NCI-H1694 (cell line): ENCODE measurements around the gene CIRBP.

Source experiments
- DNase-seq: peaks from one replicate; lab custom pipeline; 2025; lab: John Stamatoyannopoulos, UW

Gene CIRBP

GRCh38 chr19:1268226-1269064 lies 687 bp upstream of the CIRBP start:
- DNase-seq, result no peak

DNA sequence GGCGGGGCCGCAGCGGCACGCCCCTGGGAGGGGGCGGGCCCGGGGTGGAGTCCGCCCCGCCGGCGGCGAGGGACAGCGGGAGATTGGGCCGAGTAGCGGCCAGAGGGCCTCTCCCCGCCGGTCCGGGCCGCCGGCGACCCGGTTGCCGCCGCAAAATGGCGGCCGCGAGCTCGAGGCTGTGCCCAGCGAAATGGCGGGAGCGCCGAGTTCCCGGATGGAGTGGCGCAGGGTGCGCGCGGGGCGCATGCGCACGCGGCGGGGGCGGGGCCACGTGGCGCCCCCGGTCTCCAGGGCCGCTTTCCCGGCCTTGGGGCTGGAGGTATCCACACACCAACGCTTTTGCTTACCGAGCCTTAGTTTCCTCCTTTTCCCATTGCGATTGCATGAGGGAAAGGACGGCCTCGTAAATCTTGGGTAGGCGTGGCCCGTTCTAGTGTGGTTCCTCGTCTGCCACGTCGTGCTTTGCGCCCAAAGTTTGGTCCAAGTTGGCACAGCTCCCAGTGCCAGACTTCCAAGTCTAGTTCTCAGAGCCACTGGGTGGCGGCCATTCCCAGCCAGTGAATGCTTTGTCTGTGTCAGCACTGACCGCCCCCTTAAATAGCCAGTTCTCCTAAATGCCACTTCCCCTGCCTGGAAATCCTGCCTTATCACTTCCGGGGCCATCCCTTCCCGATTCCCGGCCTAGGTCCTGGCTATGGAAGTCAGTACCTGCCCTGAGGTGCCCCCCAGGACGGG lies 513 bp downstream of the CIRBP start:
- peak; percentile 22 for DNase-seq

GRCh38 chr19:1270213-1270853 lies 1.2 kb downstream of the CIRBP start:
- no peak for DNase-seq

- DNase-seq, result no peak
These were observed 1.9 kb downstream of the CIRBP start for GRCh38 chr19:1270854-1271527.

DNA sequence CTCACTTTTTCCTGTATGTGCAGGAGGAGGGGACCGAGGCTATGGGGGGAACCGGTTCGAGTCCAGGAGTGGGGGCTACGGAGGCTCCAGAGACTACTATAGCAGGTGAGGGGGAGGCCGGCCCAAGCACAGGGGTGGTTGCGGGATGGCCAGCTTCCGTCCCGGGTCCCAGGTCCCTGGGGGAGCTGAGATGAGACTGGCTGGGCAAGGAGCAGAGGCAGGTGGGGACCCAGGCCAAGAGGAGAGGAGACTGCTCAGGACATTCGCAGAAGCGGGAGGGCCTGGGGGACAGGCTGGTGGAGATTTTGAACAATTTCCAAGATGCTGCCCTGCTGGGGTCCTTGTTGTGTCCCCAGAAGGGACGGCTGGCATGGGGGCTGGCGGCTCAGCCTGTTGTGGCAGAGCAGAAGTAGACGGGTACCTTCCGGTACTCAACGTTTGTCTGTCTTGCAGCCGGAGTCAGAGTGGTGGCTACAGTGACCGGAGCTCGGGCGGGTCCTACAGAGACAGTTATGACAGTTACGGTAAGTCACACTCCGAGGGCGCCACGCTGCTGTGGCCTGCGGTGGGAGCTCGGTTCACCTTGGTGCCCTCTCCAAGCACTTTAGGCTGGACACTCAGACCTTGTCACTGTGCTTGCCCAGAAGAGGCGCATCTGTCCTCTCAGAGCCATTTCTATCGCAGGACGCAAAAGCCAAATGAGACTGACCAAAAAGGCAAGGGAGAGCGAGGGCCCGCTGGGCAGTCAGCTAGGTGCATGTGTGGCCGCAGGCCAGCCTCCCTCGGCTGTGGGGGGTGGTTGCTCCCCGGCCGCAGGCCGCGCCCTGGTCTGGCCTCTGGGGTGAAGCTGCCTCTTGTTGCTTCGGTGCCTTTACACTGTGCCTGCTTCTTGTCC lies 2.6 kb downstream of the CIRBP start:
- DNase-seq, result no peak

DNA sequence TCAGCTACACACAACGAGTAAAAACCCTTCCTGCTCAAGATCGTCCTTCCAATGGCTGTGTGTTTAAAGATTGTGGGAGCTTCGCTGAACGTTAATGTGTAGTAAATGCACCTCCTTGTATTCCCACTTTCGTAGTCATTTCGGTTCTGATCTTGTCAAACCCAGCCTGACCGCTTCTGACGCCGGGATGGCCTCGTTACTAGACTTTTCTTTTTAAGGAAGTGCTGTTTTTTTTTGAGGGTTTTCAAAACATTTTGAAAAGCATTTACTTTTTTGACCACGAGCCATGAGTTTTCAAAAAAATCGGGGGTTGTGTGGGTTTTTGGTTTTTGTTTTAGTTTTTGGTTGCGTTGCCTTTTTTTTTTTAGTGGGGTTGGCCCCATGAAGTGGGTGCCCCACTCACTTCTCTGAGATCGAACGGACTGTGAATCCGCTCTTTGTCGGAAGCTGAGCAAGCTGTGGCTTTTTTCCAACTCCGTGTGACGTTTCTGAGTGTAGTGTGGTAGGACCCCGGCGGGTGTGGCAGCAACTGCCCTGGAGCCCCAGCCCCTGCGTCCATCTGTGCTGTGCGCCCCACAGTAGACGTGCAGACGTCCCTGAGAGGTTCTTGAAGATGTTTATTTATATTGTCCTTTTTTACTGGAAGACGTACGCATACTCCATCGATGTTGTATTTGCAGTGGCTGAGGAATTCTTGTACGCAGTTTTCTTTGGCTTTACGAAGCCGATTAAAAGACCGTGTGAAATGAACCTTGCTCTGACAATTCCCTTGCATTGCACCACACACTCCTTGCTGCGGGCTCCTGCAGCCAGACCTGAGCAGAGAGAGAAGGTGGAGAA lies 3.5 kb downstream of the CIRBP start:
- DNase-seq, result no peak

DNA sequence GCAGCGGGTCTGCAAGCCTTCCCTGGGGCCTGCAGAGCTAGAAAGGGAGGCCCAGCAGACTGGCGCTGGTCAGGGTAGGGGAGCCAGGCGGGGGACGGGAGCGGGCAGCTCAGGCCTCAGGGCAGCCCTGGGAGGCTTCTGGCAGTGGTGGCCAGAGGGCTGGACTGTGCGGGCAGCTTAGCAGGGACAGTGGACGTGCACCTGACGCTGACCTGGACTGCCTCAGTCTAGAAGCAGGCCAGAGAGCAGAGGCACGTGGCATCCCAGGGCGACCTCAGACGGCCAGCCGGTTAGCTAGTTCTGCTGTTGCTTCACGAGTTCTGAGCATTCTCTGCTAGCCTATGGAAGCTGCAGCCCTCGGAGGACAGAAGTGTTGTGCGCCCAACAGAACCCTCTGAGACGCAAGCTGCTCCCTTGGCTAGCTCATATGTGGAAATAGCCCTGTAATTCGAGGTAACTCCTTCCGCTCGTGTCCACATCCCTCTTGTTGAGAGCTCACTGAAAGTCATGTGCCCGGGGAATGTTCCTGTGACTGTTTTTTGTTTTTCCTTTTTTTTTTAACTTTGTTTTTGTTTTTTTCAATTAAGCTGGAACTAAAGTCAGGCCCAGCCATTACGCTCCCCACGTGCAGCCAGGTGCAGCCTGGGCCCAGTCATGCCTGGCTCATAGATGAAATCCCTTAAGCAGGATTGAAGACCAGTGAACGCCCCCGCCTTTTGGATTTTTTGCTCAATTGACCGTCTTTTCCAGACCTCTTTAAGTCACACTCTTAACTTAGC lies 4.3 kb downstream of the CIRBP start:
- DNase-seq, result no peak

- no peak for DNase-seq
These were observed 5.1 kb downstream of the CIRBP start for GRCh38 chr19:1274081-1274851.

GRCh38 chr19:1274852-1275259 lies 5.7 kb downstream of the CIRBP start:
- DNase-seq, result no peak

GRCh38 chr19:1275260-1275975 lies 6.3 kb downstream of the CIRBP start, which contains the start of gene FAM174C:
Gene FAM174C, plus strand, starts transcription at chr19:1275530. Its CDS starts 20 bp downstream, at chr19:1275550.
- peak; percentile 85 for DNase-seq

DNA sequence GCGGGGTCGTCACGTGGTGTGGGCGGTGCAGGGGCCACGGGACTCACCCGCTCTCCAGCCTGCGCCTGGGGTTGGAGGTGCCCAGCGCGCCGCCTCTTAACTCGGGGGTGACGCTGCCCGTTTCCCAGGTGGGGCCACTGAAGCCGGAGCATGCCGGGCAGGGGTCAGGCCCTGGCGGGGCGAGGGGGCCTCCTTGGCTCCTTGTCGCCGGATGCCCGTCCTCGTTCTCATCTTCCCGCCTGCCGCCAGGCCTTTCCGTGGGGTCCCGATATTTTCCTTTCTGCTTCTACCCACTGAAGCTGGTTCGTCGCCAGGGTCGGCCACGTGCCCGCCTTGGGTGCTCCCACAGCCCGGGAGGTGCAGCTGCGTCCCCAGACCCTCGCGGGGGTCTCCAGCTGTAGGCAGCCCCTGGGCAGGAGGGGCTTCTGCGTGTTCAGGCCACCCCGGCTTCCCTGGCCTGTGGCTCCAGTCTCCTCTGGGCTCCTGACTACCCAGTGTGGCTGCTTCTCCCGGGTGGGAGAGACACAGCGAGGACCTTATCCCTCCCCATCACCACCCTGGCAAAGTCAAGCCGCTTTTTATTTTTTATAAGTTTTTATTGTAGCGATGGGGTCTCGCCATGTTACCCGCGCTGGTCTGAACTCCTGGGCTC lies 7.0 kb downstream of the CIRBP start:
- DNase-seq, result no peak

DNA sequence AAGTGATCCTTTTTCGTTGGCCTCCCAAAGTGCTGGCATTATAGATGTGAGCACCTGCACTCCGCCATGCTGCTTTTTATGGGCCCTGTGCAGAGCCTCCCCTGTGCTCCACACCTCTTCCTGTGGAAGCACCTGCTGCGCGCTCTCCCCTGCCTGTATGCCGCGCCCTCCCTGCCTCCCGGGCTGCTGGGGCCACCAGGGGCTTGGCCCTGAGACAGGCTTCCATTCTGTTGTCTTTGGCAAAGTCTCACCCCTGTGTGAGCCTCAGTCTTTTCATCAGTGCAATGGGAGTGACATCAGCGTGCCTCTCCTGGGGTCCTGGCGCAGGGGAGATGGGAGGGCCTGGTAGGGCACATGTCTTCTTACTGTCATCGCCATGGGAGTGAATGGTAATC lies 7.5 kb downstream of the CIRBP start:
- no peak for DNase-seq

DNA sequence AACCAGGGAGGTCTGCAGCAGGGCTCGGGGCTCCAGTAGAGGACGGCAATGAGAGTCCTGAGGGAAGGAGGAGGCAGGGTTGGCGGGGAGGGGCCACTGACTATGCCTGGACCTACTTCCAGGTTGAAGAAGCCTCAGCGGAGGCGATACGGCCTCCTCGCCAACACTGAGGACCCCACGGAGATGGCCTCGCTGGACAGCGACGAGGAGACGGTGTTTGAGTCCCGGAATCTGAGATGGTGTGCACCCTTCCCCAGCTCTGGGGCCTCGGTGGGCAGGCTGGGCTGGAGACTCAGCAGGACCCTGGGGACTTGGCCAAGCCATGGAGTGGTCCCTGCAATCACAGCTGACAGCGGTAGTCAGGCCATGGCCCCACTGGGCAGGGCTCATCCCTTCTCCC lies 7.9 kb downstream of the CIRBP start:
- DNase-seq, result no peak

DNA sequence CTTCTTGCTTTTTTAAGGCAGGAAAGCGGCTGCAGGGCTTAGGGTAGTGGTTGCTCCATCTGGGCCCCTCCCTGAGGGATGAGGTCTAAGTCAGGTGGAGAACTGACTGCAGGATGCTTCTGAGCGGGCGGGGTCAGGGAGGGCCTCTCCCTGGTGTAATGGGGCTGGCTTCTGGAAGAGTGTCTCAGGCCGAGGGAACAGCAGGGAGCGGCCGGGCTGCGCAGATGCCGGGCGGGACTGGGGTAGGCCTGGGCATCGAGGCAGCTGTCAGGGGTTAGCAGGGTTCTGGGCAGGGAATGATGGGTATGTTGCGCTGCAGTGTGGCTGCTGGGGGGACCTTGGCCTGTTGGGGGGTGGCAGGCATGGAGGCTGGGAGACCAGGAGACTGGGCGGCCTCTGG lies 8.9 kb downstream of the CIRBP start:
- DNase-seq, result no peak

DNA sequence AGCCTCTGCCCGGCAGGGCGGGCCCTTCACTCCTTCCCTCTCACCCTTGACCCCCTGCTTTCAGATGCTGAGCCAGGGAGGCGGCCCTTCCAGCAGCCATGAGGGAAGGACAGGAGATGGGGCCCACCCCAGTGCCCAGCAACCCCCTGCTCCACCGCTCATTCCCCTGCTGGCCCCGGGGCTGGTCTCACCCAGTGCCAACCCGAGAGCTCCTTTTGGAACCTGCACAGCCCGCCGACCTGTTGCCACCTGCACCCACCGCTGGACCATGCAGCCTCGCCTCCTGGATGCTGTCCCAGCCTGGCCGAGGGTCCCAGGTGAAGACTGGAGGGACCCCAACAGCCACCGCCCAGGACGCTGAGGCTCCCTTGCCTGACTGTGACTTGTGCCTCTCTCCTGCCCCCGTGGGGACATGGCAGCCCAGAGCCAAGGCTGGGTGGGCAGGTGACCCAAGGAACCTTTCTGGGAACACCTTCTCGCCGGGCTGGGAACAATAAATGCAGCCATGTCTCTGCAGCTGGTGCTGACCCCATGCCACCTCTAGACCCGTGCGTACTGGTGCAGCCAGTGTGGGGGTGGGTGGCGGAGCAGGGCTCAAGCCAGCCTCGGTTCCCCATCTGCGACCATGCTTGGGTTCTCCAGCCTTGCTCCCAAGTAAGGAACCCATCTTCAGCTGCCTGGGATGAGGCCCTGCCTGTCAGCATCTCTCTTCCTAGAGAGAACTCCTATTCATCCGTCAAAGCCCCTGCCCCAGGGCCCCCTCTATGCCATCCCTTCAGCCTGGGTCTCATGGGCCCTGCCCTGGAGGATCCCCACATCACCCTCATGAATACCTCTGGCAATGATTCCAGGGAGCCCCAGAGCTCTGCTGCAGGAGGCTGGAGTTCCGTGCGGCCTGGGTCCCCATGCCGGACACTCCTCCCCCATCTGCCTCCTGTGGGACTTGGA lies 9.9 kb downstream of the CIRBP start:
- no peak for DNase-seq

DNA sequence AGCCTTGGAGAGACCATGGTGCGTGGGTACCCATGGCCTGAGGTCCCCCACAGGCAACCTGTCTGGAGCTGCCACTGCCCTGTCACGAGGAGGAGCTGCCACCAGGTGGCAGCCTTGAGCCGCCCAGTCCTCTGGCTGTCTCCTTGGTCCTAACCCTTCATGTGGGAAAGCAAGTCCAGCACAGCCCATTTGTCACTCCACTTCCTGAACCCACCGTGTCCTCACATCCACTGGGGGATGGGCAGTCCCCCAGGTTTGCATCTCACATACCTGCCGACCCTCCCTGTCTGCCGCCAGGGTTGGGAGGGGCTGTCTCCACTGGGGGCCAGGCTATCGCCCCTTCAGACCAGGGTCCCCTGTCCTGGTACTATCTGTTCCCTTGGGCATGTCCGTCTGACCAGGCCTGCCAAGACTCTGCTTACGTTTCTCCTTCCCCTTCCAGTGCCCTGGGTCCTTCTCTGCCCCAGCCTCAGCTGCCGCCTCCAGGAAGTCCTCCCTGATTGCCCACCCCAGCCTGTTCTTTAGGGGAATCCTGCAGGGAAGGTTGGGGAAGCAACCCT lies 10.7 kb downstream of the CIRBP start:
- DNase-seq, result peak; percentile 70
